Hepatocyte (in vitro differentiated cells): ENCODE data around the gene RIMBP2.

Experiments
- EZH2 ChIP-seq: fragments of 200-600 bp; sonication (generic); IDR thresholded peaks from 2 replicates; pipeline ENCODE4 v1.6.1; 2016; ENCODE audit warnings: antibody characterized with exemption, mild to moderate bottlenecking, borderline replicate concordance
- EZH2phosphoT487 ChIP-seq: fragments of 200-600 bp; sonication (generic); IDR thresholded peaks from one replicate; pipeline ENCODE4 v1.6.1; 2018; ENCODE audit warnings: antibody characterized with exemption, mild to moderate bottlenecking, low read depth, moderate library complexity; ENCODE audit not compliant: unreplicated experiment, severe bottlenecking
- TF ChIP-seq, protein P1 (sequence below): fragments of 200-600 bp; sonication (generic); IDR thresholded peaks from 2 replicates; pipeline ENCODE4 v1.5.1; 2016; ENCODE audit warnings: antibody characterized with exemption, mild to moderate bottlenecking; ENCODE audit not compliant: poor library complexity

DNA sequence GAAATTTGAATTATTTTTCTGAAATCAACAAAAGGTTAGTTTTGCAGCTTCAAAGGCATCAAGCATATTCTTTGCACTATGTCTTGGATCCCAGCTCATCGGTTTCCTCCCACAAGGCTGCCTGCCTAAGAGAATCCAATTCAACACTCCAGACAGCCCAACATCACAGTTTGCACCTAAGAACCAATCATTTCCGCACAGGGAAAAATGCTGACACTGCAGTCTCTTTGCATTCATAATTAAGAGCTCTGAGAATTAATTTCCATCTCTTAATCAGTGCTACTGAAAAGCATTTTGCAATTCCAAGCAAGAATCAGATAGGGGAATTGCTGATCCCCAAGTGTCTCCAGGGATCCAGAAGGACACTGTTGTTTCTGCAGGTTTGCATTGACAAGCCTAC lies 202.5 kb downstream of the RIMBP2 start:
- TF ChIP-seq, protein P1, sequence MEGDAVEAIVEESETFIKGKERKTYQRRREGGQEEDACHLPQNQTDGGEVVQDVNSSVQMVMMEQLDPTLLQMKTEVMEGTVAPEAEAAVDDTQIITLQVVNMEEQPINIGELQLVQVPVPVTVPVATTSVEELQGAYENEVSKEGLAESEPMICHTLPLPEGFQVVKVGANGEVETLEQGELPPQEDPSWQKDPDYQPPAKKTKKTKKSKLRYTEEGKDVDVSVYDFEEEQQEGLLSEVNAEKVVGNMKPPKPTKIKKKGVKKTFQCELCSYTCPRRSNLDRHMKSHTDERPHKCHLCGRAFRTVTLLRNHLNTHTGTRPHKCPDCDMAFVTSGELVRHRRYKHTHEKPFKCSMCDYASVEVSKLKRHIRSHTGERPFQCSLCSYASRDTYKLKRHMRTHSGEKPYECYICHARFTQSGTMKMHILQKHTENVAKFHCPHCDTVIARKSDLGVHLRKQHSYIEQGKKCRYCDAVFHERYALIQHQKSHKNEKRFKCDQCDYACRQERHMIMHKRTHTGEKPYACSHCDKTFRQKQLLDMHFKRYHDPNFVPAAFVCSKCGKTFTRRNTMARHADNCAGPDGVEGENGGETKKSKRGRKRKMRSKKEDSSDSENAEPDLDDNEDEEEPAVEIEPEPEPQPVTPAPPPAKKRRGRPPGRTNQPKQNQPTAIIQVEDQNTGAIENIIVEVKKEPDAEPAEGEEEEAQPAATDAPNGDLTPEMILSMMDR = no peak
- TF ChIP-seq EZH2phosphoT487 (no peak), EZH2 (no peak)
